GM18520 (cell line): ENCODE data around the gene HGFAC.

ENCODE experiments used
- ATAC-seq: cut with Tn5 transposase; IDR thresholded peaks from one replicate; pipeline ENCODE4 v1.9.1; 2021; ENCODE audit not compliant: unreplicated experiment

The HGFAC gene

DNA sequence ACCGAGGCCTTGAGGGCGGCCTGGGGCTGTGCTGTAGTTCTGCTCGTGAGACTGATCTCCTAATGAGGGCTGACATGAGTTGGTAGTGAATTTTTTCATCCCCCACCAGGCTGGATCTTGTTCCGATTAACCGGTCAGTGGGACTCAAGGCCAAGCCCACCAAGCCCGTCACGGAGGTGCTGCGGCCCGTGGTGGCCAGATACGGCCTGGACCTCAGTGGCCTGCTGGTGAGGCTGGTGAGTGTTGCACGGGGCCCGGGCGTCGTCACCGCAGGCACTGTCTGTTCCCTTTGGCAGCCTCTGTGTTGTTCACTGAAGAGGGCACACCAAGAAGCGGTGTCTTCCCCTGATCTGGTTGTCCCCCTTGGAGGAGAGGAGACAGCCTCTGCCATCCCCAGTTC lies 18.4 kb upstream of the HGFAC start:
- ATAC-seq = no peak

DNA sequence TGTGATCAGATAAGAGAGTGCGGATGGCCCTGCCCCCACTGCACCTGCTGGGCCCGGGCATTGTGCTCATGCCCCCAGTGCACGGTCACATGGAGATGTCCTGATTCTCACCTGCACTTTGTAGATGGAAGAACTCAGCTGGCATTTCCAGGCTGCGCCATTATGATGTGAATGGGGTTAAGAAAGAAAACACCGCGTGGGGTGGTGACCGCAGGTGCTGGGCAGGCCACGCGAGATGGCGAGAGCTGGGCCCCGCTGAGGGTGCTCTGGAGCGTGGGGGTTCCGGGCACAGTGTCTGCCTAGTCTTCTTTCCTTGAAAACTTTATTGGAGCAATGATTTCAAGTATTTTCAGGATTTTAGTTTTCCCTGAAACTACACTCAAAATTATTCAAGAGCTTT lies 17.8 kb upstream of the HGFAC start:
- no peak for ATAC-seq

DNA sequence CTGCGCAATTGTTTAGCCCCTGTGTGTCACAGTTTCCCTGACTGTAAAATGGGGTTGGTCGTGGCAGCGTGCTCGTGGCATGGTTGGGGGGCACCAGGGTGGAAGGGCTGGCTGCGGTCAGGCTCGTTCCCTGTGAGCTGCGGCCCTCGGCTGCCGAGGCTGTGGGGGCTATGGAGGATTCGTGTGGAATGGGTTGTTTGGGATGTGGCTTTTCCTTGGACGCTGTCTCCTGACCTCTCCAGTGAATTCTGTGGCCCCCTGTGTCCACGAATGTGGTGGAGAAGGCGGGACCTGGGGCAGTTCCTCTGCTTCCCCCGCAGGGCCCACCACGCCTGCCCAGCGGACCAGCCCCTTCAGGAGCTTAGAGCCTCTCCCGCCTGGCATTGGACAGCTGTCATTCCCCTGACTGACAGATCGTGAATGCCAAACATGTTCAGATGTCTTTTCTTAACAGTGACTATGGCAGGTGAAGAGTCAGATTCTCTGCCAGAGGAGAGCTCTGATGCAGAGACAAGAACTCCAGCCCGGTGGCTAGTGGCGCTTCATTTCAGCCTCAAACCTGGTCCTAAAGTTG lies 17.2 kb upstream of the HGFAC start:
- no peak for ATAC-seq

DNA sequence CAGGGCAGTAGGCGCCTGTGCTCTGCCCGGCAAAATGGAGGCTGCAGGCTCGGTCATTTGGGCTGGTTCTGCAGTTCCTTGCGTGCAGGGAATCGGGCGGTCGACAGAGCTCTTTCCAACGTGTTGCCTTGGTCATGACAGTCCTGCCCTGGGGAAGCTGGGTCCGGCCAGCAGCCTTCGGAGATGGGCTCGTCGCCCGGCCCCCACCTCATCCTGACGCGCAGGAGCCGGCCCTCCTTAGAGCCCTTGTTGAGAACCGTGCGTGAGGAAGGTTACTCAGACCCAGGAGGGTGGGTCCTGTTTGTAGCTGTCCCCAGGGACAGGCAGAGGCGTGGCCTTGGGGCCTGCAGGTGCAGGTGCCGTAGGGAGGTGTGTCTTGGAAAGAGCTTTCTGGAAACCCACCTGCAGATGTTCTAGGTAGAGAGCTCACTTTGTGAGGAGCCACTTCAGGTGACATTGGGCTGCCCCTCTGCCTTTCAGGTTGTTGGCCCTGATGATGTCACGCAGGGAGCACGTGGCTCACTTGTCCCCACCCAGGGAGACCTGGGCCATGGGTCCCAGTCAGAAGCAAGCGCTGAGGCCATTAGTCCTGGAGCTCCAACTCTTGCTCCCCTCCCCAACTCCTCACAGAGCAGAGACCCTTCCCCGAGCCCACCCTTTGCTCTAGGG lies 15.2 kb upstream of the HGFAC start:
- no peak for ATAC-seq

DNA sequence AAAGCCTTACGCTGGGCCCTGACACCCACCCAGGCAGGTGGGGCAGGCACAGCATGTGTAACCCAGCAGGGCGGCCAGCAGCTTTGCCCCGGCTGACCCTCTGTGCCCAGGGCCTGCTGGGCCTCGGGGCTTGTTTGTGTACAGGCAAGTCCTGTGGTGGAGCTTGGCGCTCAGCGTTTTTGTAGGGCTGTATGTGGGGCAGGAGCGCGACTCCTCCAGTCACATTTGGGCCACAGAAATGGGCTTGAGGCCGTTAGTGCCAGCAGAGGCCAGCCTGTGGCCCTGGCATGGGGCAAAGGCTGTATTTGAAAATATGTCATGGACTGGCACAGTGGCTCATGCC lies 14.7 kb upstream of the HGFAC start:
- no peak for ATAC-seq

DNA sequence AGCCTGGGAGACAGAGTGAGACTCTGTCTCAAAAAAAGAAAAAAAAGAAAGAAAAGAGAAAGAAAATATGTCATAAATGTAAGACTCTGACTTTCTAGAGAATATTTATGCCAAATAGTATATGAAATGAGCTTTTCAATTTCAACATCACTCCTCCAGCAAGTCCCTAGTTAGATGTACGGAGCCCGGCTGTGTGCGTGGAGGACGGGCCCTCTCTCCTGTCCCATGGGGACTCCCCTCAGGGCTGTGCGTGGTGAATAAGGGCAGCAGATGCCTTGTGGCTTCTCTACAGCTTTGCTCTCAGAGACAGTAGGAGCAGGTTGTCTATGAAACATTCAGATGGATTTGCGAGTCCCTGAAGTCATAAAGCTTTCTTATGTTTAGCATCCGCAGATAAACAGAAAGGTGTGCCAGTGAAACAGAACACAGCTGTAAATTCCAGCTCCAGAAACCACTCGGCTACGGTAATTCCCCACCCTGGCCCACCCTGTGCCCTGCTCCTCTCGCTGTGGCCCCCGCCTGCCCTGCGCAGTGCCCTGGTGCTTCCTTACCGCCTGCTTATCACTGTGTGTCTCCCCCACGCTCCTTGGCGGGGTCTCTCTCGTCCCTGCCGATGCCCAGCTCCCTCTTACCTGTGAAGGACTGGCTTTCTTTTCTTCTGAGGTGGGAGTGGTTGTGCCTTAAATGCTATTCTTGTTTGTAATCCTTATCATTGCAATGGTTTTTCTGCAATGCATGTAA lies 13.9 kb upstream of the HGFAC start:
- no peak for ATAC-seq

DNA sequence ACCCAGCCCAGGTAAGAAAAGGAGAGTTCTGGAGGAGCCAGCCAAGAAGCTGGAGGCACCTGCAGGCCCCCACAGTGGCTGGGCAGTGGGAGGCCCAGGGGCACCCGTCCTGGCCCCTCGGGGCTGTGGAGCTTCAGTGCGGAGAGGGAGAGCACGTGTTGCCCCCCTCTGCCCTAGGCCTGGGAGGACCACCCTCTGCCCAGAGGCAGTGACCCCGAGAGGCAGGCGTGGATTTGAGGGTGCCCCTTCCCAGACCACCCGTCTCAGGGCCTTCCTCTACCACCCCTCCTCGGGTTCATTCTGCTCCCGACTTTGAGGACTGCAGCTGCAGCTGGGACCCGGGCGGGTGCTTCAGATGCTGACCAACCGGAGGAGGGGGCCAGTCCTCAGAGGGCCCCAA lies 12.1 kb upstream of the HGFAC start:
- no peak for ATAC-seq

DNA sequence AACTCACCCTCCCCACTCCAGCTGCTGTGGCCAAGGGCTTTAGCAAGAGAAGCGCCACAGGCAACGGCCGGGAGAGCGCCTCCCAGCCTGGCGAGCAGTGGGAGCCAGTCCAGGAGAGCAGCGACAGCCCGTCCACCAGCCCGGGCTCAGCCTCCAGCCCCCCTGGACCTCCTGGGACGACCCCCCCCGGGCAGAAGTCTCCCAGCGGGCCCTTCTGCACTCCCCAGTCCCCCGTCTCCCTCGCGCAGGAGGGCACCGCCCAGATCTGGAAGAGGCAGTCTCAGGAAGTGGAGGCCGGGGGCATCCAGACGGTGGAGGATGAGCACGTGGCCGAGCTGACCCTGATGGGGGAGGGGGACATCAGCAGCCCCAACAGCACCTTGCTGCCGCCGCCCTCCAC lies 11.2 kb upstream of the HGFAC start:
- no peak for ATAC-seq

DNA sequence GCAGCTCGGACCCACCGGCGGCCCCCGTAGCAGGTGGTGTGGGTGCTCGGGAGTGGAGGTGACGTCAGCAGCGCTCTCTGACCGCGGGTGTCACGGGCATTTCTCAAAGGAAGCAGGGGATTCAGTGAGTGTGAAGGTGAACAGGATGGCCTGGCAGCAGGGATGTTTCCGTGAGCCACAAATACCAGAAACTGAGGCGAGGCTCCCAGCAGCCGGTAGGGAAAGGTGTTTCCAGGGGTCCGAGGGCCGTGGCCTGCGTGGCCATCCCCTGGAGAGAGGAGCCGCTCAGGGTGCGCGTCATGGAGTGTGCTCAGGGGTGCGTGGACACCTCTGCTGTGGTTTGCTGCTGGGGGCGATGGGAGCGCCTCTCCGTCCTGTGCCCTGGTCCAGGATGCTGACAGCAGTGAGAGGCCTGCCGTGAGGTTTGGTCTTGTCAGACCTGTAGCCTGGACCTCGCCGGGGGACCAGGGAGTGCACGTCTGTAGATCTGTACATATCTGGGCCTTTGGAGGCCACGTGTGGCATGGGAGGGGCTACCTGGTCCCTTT lies 10.2 kb upstream of the HGFAC start:
- no peak for ATAC-seq

DNA sequence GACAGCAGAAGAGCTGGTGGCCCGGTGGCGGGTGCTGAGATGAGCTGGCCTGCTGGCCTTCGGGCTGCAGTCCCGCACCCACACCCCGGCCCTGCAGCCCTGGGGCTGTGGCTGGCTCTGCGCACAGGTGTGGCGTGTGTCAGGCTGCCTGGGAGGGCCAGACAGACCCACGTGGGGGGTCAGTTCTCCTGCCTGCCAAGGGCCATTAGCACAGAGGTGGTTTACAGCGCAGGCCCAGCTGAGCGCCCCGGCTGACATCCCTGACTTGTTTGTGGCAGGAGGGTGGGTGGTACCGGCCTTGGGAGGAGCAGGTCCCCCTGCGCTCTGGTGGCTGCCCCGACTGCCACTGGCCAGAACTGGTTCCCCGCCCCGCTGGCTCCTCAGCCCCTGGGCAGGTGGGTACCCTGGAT lies 9.4 kb upstream of the HGFAC start:
- ATAC-seq = no peak

DNA sequence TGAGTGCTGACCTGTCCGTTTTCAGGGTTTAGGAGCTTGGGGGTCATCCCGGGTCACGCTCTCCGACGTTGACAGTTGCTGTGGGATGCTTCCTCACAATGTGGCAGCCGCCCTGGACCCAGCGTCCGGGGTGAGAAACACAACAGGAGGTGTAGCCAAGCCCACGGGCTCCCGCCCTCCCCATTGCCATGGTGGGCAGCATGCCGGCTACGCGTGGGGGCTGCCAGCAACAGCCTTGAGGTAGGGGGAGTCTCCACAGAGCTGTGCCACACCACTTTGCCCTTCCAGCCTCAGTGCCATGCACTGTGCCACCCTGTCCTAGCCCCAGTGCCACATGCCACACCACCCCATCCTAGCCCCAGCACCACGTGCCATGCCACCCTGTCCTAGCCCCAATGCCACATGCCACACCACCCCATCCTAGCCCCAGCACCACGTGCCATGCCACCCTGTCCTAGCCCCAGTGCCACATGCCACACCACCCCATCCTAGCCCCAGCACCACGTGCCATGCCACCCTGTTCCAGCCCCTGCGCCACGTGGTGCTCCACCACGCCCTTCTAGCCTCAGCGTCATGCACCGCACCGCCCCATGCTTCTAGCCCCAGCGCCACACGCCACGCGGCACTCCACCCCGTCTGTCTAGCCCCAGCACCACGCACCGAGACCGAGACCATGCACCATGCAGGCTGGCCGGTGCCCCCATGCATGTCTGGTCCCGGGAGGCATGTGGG lies 8.5 kb upstream of the HGFAC start:
- no peak for ATAC-seq

DNA sequence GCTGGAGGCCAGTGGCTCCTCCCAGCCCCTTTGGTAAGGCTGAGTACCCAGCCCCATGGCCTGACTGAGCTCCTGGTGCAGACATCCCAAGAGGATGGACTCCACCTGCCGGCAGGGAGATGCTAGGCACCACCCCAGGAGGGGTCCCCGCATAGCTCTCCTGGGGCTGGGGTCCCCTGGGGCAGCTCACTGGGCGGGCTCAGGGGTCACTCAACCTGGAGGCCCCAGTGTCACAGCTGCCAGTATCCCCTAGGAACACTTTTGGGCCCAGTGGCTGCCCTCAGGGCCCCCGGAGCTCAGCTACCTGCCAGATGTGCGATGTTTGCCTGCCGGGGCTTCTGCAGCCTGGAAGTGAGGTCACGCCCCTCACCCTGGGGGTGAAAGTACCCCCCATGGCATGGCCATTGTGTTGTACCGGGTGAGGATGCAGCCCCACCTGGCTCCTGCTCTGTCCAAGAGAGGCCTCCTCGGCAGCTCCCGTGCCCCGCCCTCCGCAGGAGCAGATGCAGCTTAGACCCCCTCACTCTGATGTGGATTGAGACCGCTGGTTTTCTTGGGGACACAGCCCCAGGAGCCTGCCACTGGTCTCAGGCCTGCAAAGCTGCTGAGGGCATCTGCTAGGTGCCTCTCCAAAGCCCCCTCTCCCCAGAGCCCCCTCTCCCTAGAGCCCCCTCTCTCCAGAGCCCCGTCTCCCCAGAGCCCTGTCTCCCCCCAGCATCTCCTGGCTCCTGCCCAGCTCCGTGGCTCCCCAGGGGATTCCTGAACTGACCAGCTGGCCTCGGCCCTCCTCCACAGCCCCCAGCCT lies 6.7 kb upstream of the HGFAC start:
- no peak for ATAC-seq

DNA sequence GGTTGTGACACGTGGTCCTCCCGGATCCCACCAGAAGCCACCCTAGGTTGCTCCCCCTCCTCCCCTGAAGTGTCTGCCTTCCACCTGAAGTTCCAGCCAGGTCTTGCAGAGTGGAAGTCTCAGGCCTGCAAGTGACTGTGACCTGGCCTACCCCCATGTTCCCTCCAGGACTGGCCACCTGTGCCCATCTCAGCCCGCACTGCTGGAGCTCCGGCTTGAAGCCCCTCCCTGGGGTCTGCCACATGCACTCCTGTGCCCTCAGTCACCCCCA lies 6.1 kb upstream of the HGFAC start:
- ATAC-seq = no peak

DNA sequence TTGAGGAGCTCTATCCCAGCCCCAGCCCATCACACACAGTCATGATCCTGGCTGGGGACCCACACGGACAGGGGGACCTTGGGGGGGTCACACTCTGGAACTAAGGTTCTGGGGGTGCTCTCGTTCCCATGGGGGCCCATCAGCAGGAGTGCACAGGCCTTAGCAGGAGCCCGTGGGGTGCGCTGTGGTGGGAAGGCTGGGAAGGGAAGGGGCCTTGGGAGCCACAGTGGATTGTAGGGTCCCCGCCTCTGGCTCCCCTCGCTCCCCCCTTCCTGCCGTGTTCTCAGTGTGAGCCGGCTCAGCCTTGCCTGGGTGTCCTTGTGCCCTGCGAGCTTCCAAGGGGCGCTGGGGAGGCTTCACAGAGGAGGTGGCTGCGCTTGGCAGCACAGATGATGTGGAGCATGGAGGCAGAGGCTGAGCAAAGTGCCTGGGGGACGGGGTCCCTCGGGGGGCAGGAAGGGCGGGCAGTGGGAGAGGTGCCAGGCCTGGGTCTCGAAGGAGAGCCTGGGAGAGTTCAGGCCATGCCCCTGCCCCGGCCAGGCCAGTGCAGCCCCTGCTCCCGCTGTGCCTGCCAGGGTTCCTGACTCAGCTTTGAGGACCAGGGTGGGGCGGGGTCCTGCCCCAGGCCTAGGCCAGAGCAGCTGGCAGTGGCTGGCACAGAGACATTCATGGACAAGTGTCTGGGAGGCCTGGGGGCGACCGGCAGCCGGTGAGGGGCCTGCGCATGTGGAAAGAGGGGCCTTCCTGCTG lies 5.5 kb upstream of the HGFAC start:
- ATAC-seq = no peak

DNA sequence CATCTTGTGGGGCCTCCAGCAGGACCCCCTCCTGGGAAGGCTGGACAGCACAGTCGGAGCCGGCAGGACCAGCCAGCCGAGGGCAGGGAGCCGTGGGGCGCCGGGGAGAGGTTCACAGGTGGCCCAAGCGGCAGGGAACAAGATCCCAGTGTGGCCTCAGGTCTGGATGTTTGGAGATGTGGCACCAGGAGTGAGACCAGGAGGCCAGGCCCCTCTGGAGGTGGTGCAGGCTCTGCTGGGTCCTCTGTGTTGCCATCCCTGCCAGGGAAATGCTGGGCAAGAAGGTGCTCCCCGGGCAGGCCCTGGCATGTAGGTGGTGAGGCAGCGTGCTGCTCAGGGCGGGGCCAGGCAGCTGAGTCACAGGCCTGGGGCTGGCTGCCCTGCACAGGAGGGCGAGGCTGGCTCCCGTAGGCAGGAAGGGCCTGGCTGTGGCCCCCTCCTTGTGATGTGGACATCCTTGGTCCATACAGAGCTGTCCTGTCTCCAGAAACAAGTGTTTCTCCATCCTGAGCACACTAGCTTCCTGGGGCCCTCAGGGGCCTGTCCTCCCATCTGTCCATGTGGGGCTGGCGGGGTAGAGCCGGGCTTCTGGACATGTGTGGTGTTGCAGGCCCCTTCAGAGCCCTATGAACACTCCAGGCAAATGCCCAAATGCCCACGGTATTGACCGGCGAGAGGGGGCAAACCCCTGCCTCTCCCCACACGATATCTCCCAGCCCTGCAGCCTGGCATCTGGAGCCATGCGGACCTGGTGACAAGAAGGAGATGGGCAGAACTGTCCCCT lies 4.8 kb upstream of the HGFAC start:
- ATAC-seq = no peak

DNA sequence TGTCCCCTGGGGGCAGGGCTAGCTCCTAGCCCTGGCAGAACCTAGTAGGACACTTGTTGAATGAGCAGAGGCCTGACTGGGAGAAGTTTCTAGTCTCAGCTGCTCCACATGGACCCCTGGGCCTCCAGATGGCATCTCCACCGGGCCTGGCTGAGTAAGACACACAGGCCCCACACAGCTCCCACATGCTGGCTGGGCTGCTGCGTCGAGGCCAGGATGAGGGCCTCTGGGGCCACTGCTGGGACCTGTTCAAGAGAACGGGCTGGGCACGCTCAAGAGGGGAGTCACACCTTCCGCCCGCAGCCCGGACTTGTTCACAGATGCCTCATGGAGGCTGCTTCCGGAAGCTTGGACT lies 4.2 kb upstream of the HGFAC start:
- no peak for ATAC-seq

DNA sequence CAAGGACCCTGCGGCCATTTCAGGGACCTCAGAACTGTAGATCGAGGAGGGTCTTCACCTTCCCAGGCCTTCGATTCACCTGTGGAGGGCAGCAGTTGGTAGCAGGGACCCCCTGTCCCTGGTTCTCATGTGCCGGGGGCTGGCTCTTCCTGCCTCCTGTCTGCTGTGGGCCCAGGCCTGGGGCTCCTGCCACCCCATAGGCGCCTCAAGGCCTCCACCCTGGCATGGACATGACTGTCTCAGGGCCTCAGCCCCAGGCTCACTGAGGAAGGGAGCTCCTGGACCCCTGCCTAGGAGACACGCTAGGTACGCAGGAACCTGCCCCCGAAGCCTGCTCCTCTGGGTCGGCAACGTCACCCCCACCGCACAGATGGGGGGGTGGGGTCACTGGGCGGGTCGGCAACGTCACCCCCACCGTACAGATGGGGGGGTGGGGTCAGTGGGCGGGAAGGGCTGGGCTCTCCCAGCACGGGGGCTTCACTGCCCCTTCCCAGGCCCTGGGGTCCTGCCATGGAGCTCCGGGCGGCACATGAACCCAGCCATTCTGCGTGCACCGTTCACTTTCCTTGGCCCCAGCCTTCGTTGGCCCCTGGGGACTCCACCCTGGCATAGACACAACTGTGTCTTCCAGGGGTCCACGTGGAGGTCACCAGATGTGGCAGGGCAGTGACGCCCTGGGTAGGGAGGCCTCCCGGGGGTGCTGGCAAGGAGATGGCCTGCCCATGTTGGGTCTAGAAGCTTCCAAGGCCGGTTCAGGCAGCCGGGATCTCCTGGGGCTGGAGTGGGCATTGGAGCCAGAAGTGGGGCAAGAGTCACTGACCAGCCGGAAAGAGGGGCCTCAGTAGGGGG lies 3.5 kb upstream of the HGFAC start:
- ATAC-seq = no peak

DNA sequence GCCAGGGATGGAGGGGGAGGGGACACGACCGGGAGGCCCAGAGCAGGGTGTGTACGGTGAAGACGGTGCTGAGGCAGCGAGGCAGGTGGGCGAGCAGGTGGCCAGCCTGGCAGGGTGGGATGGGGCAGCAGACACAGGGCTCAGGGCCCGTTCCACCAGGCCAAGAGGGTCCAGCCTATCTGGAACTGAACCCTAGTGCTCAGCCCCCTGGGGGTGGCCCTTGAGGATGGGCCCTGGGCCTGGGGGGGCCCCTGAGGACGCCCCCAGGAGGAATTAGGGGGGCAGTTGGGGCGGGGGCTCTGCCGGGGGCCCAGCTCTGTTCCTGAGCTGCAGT lies 3.0 kb upstream of the HGFAC start:
- ATAC-seq = no peak

DNA sequence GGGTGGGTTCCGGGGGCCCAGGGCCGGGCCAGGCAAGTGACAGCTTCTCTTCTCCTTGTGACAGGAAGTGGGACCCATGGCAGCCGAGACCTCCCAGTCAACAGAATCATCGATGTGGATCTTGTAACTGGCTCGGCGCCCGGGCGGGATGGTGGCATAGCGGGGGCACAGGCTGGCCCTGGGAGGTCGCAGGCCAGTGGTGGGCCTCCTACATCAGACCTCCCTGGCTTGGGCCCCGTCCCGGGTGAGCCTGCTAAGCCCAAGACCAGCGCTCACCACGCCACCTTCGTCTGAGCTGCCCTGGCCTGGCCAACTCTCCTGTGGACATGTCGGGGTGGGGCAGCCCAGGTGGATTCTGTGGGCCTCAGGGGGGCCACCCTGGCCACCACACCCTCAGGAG lies 2.4 kb upstream of the HGFAC start:
- ATAC-seq = no peak
